K562 (cell line): ENCODE data around the gene COL13A1. TPM values are rescaled to one million over a fixed set of nuclear protein-coding genes. Genes with fewer than 3 reads are reported as not detected.

Experiments
- ATAC-seq: fragments of 200-7000 bp; cut with Tn5 transposase; 3 replicates; pipeline ENCODE4 v1.9.1; 2020; ENCODE audit warnings: moderate library complexity
- BruUV-seq: library from RNA; stranded (reverse); fragments of 400-500 nt; replicated peaks from 2 replicates; lab custom pipeline; 2021; lab: Mats Ljungman, UMichigan
- CTCF ChIA-PET: fragments of 300-600 bp; formaldehyde crosslinking; extraction: SDS; loops from one replicate; lab custom pipeline; 2021; ENCODE audit warnings: low intra/inter-chr PET ratio; lab: Yijun Ruan, JAX
- POLR2A ChIA-PET: fragments of 300-600, 350-650 bp; sonication (Branson Sonifier 250); formaldehyde crosslinking; extraction: SDS; loops from one replicate; lab custom pipeline; 2021; ENCODE audit warnings: antibody characterized with exemption, inconsistent platforms; lab: Yijun Ruan, JAX
- DNase-seq, 4 experiments: peaks; one replicate each; pipeline versions ENCODE4 v3.0.0 to v3.0.0-alpha.2; 2011 to 2018; ENCODE audit warnings: low spot score in 3 of 4, mixed read lengths in 3 of 4; ENCODE audit errors: extremely low read depth in 1 of 4
- FAIRE-seq: peaks from 2 replicates; lab custom pipeline; 2011; peaks lifted over from hg19 to GRCh38; lab: Jason Lieb, UNC
- H2AFZ ChIP-seq: 2 replicates; pipeline ENCODE4 v1.6.0; 2011; ENCODE audit warnings: low read depth, low read length, control low read depth, inconsistent platforms
- H3K27ac ChIP-seq: fragments of 200-600 bp; 3 replicates; pipeline ENCODE4 v1.8.0; 2011; ENCODE audit warnings: low read depth, mild to moderate bottlenecking, control low read depth, inconsistent platforms, low read length, moderate library complexity, mixed read lengths; ENCODE audit errors: extremely low read depth
- H3K27me3 ChIP-seq, 2 experiments: fragments of 300-600 bp in 1 of 2; 2 replicates in 1 of 2; 3 replicates in 1 of 2; pipeline versions ENCODE4 v1.6.0 to v1.8.0; 2011; ENCODE audit warnings: inconsistent platforms in 2 of 2, low read length in 2 of 2, mild to moderate bottlenecking in 1 of 2, mixed read lengths in 1 of 2, moderate library complexity in 1 of 2; ENCODE audit not compliant: control insufficient read depth in 2 of 2, insufficient read depth in 2 of 2
- H3K36me3 ChIP-seq: fragments of 300-600 bp; 3 replicates; pipeline ENCODE4 v1.8.0; 2011; ENCODE audit warnings: mild to moderate bottlenecking, low read length, inconsistent platforms; ENCODE audit not compliant: control insufficient read depth, insufficient read depth
- H3K4me1 ChIP-seq, 2 experiments: fragments of 200-600 bp in 1 of 2; replicated peaks in 1 of 2; 2 replicates in 1 of 2; 3 replicates in 1 of 2; pipeline versions ENCODE4 v1.5.1 to v1.8.0; 2011; ENCODE audit warnings: inconsistent platforms in 2 of 2, low read length in 2 of 2, mild to moderate bottlenecking in 1 of 2, mixed read lengths in 1 of 2, moderate library complexity in 1 of 2; ENCODE audit not compliant: control insufficient read depth in 2 of 2, insufficient read depth in 2 of 2
- H3K4me2 ChIP-seq: 2 replicates; pipeline ENCODE4 v1.6.1; 2011; ENCODE audit warnings: low read length, control low read depth, inconsistent platforms, mixed read lengths; ENCODE audit not compliant: insufficient read depth
- H3K4me3 ChIP-seq: fragments of 200-600 bp; sonication (generic), shearing (Covaris generic); 2 replicates; pipeline ENCODE4 v1.5.1; 2016; ENCODE audit warnings: control low read depth, inconsistent platforms
- H3K79me2 ChIP-seq: fragments of 200-600 bp; 3 replicates; pipeline ENCODE4 v1.8.0; 2011; ENCODE audit warnings: low read length, inconsistent platforms; ENCODE audit not compliant: control insufficient read depth, insufficient read depth
- H3K9ac ChIP-seq, 2 experiments: 2 replicates each; pipeline versions ENCODE4 v1.6.0 to v1.6.1; 2011; ENCODE audit warnings: low read depth in 2 of 2, low read length in 2 of 2, control low read depth in 1 of 2, inconsistent platforms in 1 of 2, mild to moderate bottlenecking in 1 of 2, mixed read lengths in 1 of 2; ENCODE audit not compliant: insufficient read depth in 1 of 2
- H3K9me1 ChIP-seq: one replicate; pipeline ENCODE4 v1.6.0; 2011; ENCODE audit warnings: inconsistent platforms, mild to moderate bottlenecking, low read length, moderate library complexity; ENCODE audit not compliant: control insufficient read depth, insufficient read depth
- H3K9me3 ChIP-seq: replicated peaks from 2 replicates; pipeline ENCODE4 v1.5.1; 2011; ENCODE audit warnings: low read depth, low read length, inconsistent platforms; ENCODE audit not compliant: control insufficient read depth, insufficient read depth
- H4K20me1 ChIP-seq: replicated peaks from 2 replicates; pipeline ENCODE4 v1.6.1; 2011; ENCODE audit warnings: low read length, inconsistent platforms, mixed read lengths; ENCODE audit not compliant: control insufficient read depth, insufficient read depth
- NELFE ChIP-seq: IDR thresholded peaks from 2 replicates; pipeline ENCODE4 v1.6.1; 2011; ENCODE audit warnings: mild to moderate bottlenecking; ENCODE audit not compliant: insufficient read depth, insufficient read length
- ZNF24 ChIP-seq: fragments of 450-650 bp; IDR thresholded peaks from 2 replicates; pipeline ENCODE4 v1.6.1; 2016
- ZNF75A ChIP-seq: fragments of 450-650 bp; formaldehyde crosslinking; IDR thresholded peaks from 2 replicates; pipeline ENCODE4 v1.4.0; 2020; ENCODE audit warnings: mild to moderate bottlenecking
- WGBS: fragments of 100-300 bp; shearing (Covaris generic); methylation state at CpG from one replicate; pipeline ENCODE4 v1.1.6; 2016; ENCODE audit warnings: low coverage, mixed read lengths; ENCODE audit not compliant: insufficient coverage; ENCODE audit errors: missing lambda C conversion rate; 5-methylcytosine and 5-hydroxymethylcytosine counted together
- in situ Hi-C: fragments of 300-500 bp; cut with MboI; formaldehyde crosslinking; loops from 4 replicates; pipeline ENCODE4 v1.15.0; 2018; ENCODE audit warnings: inconsistent platforms, mixed read lengths
- intact Hi-C: fragments of 100-400 bp; cut with micrococcal nuclease; formaldehyde crosslinking; loops from 2 replicates; pipeline ENCODE4 v1.14.2; 2022
- polyA plus RNA-seq, 8 experiments: library from polyadenylated mRNA; depleted of rRNA in 4 of 8; stranded (reverse) in 5 of 8; unstranded in 3 of 8; fragments of >200 nt; fragmentation: Nextera tagmentation in 2 of 8; fragmentation: Illumina TruSeq in 1 of 8; extraction: Ambion mirVana in 2 of 8; extraction: Trizol in 1 of 8; gene quantifications; 2 replicates each; pipeline versions ENCODE4 v1.2.1 to v1.2.3, GENCODE V29; 2011 to 2014; ENCODE audit warnings: inconsistent platforms in 1 of 8, missing spikeins in 1 of 8
- total RNA-seq, 7 experiments: library from RNA; depleted of rRNA in 6 of 7; stranded (reverse); fragments of >200 nt in 6 of 7; fragmentation: Illumina TruSeq in 2 of 7; extraction: Trizol in 2 of 7; gene quantifications; 2 replicates each; pipeline versions ENCODE4 v1.2.1 to v1.2.3, GENCODE V29; 2011 to 2021; ENCODE audit warnings: low replicate concordance in 1 of 7
- TF ChIP-seq, protein P1 (sequence below): sonication (generic); formaldehyde crosslinking; IDR thresholded peaks from 2 replicates; pipeline ENCODE4 v1.8.1; 2023; ENCODE audit warnings: mild to moderate bottlenecking, missing genetic modification reagents
- TF ChIP-seq, protein P2 (sequence below): fragments of 450-650 bp; formaldehyde crosslinking; IDR thresholded peaks from 2 replicates; pipeline ENCODE4 v1.4.0; 2022; ENCODE audit warnings: missing genetic modification characterization
- TF ChIP-seq, protein P3 (sequence below): fragments of 200-800 bp; sonication (Bioruptor generic); IDR thresholded peaks from 2 replicates; pipeline ENCODE4 v1.6.1; 2017; ENCODE audit warnings: missing genetic modification characterization, missing compliant biosample characterization

COL13A1 gene
- total and polyA plus RNA-seq, 9 of the 15 experiments (the other 6 are each of a cell fraction or from before 2014, with no cell fraction given): not detected

DNA sequence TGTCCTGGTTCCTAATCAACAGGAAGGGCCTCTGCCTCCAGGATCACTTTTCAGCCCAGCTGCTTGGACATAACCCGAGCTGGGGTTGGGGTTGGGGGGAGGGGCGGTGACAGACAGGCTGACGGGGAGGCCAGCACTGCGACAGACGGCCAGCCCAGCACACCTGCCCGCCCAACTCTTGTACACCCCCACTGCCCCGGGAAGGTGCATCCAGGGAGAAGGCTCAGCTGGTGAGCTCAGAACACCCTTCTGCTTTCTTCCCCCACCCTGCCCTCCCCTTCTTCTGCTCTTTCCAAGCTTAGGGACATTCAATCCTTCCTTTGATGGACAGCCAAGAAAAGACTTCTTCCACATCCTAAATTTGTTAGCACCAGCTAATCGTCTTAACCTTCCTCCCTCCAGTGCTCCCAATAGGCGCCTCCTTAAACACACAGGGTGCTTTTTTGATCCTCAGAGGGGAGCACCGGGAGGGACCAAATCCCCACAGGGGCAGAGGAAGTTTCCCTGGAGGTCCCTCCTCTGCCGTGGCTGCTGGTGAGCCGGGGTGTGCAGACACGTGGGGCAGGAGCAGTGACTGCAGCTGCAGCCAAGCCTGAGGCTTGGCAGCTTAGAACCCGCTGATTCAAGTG lies 44.7 kb downstream of the COL13A1 start:
- WGBS: 0% methylated on average over 9 of the region's 14 CpGs
- no peaks in the 10 kb centered on the region for H3K79me2 ChIP-seq
- DNase-seq (no peak), ATAC-seq (no peak), FAIRE-seq (no peak)
- no peak overlapping the region for H2AFZ ChIP-seq
- H3K4me1 ChIP-seq: no peaks in the 10 kb centered on the region
- H3K9me3 ChIP-seq: no peaks in the 10 kb centered on the region
- in situ Hi-C loops: no loop called here
- no peak overlapping the region for H3K4me3 ChIP-seq
- H3K4me2 ChIP-seq: no peak overlapping the region
- no peaks in the 10 kb centered on the region for H3K9me1 ChIP-seq
- H4K20me1 ChIP-seq: peaks cover 9% of the 10 kb centered on the region; the same call in 1 of the 2 replicates
- no TSS peak for BruUV-seq
- H3K27ac ChIP-seq: no peak overlapping the region
- no peak overlapping the region for H3K9ac ChIP-seq
- peaks cover 35 to 70% of the 10 kb centered on the region in 2 experiments for H3K27me3 ChIP-seq
- intact Hi-C loops: no loop called here
- no peaks in the 10 kb centered on the region for H3K36me3 ChIP-seq
- TF ChIP-seq ZNF75A (CRISPR knock-in tag) (no peak), ZNF24 (no peak), NELFE (no peak)
- TF ChIP-seq, protein P1, sequence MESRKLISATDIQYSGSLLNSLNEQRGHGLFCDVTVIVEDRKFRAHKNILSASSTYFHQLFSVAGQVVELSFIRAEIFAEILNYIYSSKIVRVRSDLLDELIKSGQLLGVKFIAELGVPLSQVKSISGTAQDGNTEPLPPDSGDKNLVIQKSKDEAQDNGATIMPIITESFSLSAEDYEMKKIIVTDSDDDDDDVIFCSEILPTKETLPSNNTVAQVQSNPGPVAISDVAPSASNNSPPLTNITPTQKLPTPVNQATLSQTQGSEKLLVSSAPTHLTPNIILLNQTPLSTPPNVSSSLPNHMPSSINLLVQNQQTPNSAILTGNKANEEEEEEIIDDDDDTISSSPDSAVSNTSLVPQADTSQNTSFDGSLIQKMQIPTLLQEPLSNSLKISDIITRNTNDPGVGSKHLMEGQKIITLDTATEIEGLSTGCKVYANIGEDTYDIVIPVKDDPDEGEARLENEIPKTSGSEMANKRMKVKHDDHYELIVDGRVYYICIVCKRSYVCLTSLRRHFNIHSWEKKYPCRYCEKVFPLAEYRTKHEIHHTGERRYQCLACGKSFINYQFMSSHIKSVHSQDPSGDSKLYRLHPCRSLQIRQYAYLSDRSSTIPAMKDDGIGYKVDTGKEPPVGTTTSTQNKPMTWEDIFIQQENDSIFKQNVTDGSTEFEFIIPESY (CRISPR knock-in tag): no peak
- TF ChIP-seq, protein P2, sequence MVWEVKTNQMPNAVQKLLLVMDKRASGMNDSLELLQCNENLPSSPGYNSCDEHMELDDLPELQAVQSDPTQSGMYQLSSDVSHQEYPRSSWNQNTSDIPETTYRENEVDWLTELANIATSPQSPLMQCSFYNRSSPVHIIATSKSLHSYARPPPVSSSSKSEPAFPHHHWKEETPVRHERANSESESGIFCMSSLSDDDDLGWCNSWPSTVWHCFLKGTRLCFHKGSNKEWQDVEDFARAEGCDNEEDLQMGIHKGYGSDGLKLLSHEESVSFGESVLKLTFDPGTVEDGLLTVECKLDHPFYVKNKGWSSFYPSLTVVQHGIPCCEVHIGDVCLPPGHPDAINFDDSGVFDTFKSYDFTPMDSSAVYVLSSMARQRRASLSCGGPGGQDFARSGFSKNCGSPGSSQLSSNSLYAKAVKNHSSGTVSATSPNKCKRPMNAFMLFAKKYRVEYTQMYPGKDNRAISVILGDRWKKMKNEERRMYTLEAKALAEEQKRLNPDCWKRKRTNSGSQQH (CRISPR knock-in tag): no peak
- TF ChIP-seq, protein P3, sequence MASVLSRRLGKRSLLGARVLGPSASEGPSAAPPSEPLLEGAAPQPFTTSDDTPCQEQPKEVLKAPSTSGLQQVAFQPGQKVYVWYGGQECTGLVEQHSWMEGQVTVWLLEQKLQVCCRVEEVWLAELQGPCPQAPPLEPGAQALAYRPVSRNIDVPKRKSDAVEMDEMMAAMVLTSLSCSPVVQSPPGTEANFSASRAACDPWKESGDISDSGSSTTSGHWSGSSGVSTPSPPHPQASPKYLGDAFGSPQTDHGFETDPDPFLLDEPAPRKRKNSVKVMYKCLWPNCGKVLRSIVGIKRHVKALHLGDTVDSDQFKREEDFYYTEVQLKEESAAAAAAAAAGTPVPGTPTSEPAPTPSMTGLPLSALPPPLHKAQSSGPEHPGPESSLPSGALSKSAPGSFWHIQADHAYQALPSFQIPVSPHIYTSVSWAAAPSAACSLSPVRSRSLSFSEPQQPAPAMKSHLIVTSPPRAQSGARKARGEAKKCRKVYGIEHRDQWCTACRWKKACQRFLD (CRISPR knock-in tag): no peak
- ChIA-PET POLR2A (interaction anchor here (0.6 to 0.7 kb wide), 2 partner anchors 11 to 18 kb away, joined by 3 read pairs; no protein-coding TSS in a partner anchor), CTCF (no interaction called here)
